KBM-7 (cell line): ENCODE measurements around the gene GPR61.
A peak's percentile ranks its signal among the peaks of the same experiment; 100 is the strongest.

Experiments used
- DNase-seq: peaks from one replicate; pipeline ENCODE4 v3.0.0-alpha.2; 2015
- in situ Hi-C: fragments of 300-500 bp; cut with MboI; formaldehyde crosslinking; loops from 2 replicates; pipeline ENCODE4 v1.14.3; 2020; ENCODE audit warnings: low sequenced_read_pairs, low pct_unique_long_range_greater_than_20kb, mixed read lengths

The GPR61 gene

DNA sequence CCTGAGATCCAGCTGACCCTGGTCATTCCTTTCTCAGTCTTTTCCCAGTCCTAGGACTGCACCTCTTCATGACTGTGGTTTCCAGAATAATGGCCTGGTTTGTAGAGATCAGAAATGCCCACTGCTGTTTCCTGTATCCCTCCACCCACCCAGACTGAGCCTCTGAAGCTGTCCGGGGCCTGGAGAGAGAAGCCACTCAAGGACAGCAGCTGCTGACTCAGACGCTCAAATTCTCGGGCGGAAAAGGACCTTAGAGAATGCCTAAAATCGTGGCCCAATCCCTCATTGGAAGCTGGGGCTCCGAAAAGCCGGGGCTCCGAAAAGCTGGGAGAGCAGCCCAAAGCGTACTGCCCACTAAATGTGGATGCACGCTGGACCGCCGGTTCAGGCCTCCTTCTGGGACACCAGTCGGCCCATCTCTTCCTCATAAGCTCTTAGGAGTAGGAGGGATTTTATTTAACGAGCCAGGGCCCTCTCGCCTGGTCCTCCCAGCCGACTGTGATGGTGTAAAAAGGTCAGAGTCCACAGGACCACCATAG lies 7.8 kb upstream of the GPR61 start:
- in situ Hi-C loops: loop anchor here (25.0 kb wide), 1 partner anchor 455 kb away; the partner anchor contains the start of gene AHCYL1
- DNase-seq: no peak

DNA sequence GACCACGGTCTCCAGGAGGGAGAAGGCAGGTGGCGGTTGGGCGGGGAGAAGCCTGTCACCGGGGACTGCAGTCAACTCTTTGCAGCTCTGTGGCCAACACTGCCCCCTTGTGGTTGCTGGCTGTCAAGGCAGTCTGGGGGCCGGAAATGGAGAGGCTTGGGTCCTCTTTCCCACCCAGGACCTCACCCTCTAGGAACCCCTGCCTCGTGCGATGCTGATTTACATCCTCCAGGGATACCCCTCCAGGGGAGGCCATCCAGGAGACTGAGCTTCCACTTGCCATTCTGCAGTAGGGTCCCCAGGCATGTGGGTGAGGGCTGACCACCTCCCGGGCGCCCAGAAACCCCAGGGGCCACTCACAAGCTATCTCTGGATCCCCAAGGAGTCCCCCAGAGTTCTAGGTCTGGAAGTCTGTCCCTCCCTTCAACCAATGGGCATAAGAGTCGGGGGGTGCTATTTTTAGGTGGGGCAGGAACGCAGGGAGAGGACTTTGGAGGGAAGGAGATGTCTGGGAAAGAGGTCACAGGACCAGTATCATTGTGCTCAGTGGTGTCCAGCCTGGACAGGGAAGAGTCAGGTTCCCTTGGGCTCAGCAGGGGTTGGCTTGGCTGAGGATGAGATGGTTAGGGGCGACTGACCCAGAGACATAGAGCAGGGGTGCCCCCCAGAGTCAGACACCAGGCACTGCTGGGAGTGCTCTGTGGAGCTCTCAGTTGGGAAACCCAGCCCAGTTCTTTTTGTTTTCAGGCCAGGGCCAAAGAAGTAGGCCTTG lies 7.1 kb upstream of the GPR61 start:
- DNase-seq: peak; percentile 86
- in situ Hi-C loops: loop anchor here (25.0 kb wide), 1 partner anchor 455 kb away; the partner anchor contains the start of gene AHCYL1

GRCh38 chr1:109534307-109534858 lies 5.3 kb upstream of the GPR61 start:
- DNase-seq: no peak
- in situ Hi-C loops: loop anchor here (25.0 kb wide), 1 partner anchor 453 kb away; the partner anchor contains the start of gene AHCYL1

- in situ Hi-C loops: loop anchor here (25.0 kb wide), 1 partner anchor 452 kb away; the partner anchor contains the start of gene AHCYL1
- DNase-seq: no peak
These were observed 4.2 kb upstream of the GPR61 start for GRCh38 chr1:109535481-109535880.

GRCh38 chr1:109535971-109536491 lies 3.6 kb upstream of the GPR61 start:
- in situ Hi-C loops: loop anchor here (25.0 kb wide), 1 partner anchor 451 kb away; the partner anchor contains the start of gene AHCYL1
- DNase-seq: no peak

- in situ Hi-C loops: loop anchor here (25.0 kb wide), 1 partner anchor 450 kb away; the partner anchor contains the start of gene AHCYL1
These were observed 2.1 kb upstream of the GPR61 start for GRCh38 chr1:109537450-109538178.

DNA sequence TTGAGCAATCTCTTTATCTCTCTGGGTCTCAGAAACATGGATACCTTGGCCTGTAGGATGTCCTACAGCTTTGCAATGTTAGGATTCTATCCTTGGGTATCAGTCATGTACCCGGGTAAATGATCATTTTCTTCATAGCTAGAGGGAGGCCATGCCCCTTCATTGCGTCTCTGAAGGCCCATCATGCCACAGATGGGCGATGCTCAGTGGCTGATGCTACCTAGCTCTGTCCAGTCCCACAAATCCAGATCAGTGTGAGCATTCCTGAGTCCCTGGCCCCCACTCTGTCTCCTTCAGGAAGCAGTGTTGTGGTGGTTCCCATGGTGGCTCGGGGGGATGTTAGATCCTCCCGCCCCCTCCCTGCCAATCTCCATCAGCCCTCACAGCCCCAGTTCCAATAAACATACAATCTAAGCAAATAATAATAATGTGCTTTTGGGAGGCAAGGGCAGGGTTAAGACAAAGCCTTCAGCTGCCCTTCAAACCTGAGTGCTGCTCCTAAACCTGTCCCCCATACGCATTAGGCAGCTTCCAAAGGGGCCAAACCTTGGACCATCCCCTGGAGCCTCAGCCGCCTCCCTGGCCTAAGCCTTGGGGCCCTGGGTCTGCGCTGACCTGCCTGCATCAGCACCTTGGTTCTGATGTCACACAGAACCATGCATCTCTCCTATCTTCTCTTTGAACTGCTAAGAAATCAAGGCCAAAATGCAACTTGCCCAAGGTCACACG lies 681 bp upstream of the GPR61 start:
- no peak for DNase-seq
- in situ Hi-C loops: loop anchor here (25.0 kb wide), 1 partner anchor 448 kb away; the partner anchor contains the start of gene AHCYL1

More at GRCh38 chr1:109537450-109538178, 2.1 kb upstream of the GPR61 start:
- no peak for DNase-seq

- in situ Hi-C loops: loop anchor here (10.0 to 25.0 kb wide), 3 partner anchors 94 to 446 kb away; partner anchors contain the start of gene AHCYL1
- DNase-seq: no peak
These were observed 1.4 kb downstream of the GPR61 start for GRCh38 chr1:109541102-109541501.

DNA sequence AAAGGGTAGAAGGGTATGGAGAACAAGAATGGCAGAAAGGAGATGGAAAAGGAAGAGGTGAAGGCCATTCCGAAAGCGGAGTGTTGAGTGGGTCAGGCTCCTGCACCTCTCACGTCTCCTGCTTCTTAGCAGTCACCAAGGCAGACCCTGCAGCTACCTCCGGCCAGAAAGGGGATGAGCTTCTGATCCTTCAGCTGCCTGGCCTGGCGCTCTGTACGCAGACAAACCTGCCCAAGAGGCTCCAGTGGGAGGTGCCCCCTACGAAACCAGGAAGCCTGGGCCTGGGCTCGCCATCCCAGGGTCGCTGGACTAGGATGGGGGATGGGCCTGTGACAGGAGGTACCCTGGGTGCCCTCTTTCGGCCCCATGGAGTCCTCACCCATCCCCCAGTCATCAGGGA lies 3.0 kb downstream of the GPR61 start:
- DNase-seq: no peak
- in situ Hi-C loops: loop anchor here (10.0 to 25.0 kb wide), 3 partner anchors 92 to 445 kb away; partner anchors contain the start of gene AHCYL1

DNA sequence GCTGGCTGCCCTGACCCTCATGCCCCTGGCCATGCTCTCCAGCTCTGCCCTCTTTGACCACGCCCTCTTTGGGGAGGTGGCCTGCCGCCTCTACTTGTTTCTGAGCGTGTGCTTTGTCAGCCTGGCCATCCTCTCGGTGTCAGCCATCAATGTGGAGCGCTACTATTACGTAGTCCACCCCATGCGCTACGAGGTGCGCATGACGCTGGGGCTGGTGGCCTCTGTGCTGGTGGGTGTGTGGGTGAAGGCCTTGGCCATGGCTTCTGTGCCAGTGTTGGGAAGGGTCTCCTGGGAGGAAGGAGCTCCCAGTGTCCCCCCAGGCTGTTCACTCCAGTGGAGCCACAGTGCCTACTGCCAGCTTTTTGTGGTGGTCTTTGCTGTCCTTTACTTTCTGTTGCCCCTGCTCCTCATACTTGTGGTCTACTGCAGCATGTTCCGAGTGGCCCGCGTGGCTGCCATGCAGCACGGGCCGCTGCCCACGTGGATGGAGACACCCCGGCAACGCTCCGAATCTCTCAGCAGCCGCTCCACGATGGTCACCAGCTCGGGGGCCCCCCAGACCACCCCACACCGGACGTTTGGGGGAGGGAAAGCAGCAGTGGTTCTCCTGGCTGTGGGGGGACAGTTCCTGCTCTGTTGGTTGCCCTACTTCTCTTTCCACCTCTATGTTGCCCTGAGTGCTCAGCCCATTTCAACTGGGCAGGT lies 3.8 kb downstream of the GPR61 start:
- no peak for DNase-seq
- in situ Hi-C loops: loop anchor here (10.0 to 25.0 kb wide), 3 partner anchors 91 to 444 kb away; partner anchors contain the start of gene AHCYL1

- in situ Hi-C loops: loop anchor here (10.0 to 25.0 kb wide), 3 partner anchors 91 to 443 kb away; partner anchors contain the start of gene AHCYL1
- DNase-seq: no peak
These were observed 4.5 kb downstream of the GPR61 start for GRCh38 chr1:109543988-109544735.

- DNase-seq: peak; percentile 91
- in situ Hi-C loops: loop anchor here (10.0 to 25.0 kb wide), 3 partner anchors 88 to 441 kb away; partner anchors contain the start of gene AHCYL1
These were observed 6.8 kb downstream of the GPR61 start for GRCh38 chr1:109546311-109547109.

DNA sequence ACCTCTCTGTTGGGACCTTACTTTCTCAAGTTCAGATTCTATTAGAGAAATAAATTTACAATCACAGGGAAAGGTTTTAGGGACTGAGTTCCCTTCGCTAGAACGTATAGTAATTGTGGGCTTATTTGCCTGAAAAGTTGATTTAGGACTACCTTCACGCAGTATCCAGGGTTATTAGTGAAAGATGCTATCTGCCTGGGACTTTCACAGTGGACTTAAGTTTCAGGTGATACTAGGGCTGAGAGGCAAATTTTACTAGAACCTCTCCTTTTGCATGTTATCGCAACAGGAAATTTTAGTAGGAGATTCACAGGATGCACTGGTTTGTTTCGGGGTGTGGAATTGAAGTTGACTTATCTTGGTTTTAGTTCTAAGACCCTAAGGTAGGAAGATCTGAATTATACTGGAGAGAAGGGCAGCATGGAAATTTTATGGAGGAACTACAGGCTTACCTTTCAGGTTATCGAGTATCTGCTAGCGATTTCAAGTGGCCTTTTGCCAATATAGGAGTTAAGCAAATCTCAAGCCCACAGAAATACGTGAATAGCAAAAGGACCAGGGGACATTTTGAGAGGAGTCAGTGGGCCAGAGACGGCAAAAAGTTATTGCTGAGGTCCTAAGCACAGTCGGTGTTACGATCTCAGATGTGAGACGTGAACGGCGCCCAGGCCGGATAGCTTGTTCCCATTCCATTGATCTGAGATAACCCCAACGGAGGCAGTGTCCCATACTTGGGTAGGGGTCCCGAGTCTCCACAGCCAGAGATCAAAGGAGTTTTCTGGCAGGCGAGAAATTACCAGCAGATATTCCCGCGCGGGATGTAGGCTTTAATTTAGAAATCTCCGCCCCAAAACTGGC lies 8.0 kb downstream of the GPR61 start:
- no peak for DNase-seq
- in situ Hi-C loops: loop anchor here (10.0 to 25.0 kb wide), 3 partner anchors 87 to 440 kb away; partner anchors contain the start of gene AHCYL1

GRCh38 chr1:109548321-109549267 lies 8.9 kb downstream of the GPR61 start, which contains the start of gene GNAI3:
GNAI3 (plus strand) TSS chr1:109548615; CDS start chr1:109548721, 106 bp downstream.
- DNase-seq: peak; percentile 97
- in situ Hi-C loops: loop anchor here (10.0 to 25.0 kb wide), 3 partner anchors 86 to 439 kb away; partner anchors contain the start of gene AHCYL1
